Hepatocyte (in vitro differentiated cells): ENCODE measurements around the gene CFAP92. TPM values are rescaled to one million over a fixed set of nuclear protein-coding genes. Genes with fewer than 3 reads are reported as not detected.

Experiments used
- DNase-seq: peaks from one replicate; pipeline ENCODE4 v3.0.0-alpha.2; 2016; ENCODE audit warnings: low spot score
- H2AFZ ChIP-seq: fragments of 200-600 bp; sonication (generic); 2 replicates; pipeline ENCODE4 v1.6.0; 2016; ENCODE audit warnings: antibody characterized with exemption, mild to moderate bottlenecking
- H3K27ac ChIP-seq: fragments of 200-600 bp; sonication (generic); 2 replicates; pipeline ENCODE4 v1.5.1; 2016; ENCODE audit warnings: mild to moderate bottlenecking
- H3K27me3 ChIP-seq: fragments of 200-600 bp; sonication (generic); 2 replicates; pipeline ENCODE4 v1.6.1; 2016
- H3K36me3 ChIP-seq: fragments of 200-600 bp; sonication (generic); replicated peaks from 2 replicates; pipeline ENCODE4 v1.5.1; 2016; ENCODE audit warnings: low read depth; ENCODE audit not compliant: insufficient read depth
- H3K4me1 ChIP-seq: fragments of 200-600 bp; sonication (generic); 2 replicates; pipeline ENCODE4 v1.5.1; 2016; ENCODE audit warnings: mild to moderate bottlenecking, moderate library complexity; ENCODE audit not compliant: insufficient read depth
- H3K4me2 ChIP-seq: fragments of 200-600 bp; sonication (generic); 2 replicates; pipeline ENCODE4 v1.6.0; 2016
- H3K4me3 ChIP-seq: fragments of 200-600 bp; sonication (generic); 2 replicates; pipeline ENCODE4 v1.5.1; 2016; ENCODE audit warnings: mild to moderate bottlenecking
- H3K79me2 ChIP-seq: fragments of 200-600 bp; sonication (generic); 2 replicates; pipeline ENCODE4 v1.6.0; 2017; ENCODE audit warnings: mild to moderate bottlenecking
- H3K9me2 ChIP-seq: fragments of 200-600 bp; sonication (generic); replicated peaks from 2 replicates; pipeline ENCODE4 v1.6.0; 2017; ENCODE audit warnings: mild to moderate bottlenecking; ENCODE audit not compliant: insufficient read depth
- H3K9me3 ChIP-seq: fragments of 200-600 bp; sonication (generic); 2 replicates; pipeline ENCODE4 v1.5.1; 2016; ENCODE audit warnings: low read depth, mild to moderate bottlenecking
- H4K20me1 ChIP-seq: fragments of 200-600 bp; sonication (generic); 2 replicates; pipeline ENCODE4 v1.6.0; 2016; ENCODE audit warnings: mild to moderate bottlenecking; ENCODE audit not compliant: insufficient read depth, poor library complexity, severe bottlenecking
- EZH2 ChIP-seq: fragments of 200-600 bp; sonication (generic); IDR thresholded peaks from 2 replicates; pipeline ENCODE4 v1.6.1; 2016; ENCODE audit warnings: antibody characterized with exemption, mild to moderate bottlenecking, borderline replicate concordance
- EZH2phosphoT487 ChIP-seq: fragments of 200-600 bp; sonication (generic); IDR thresholded peaks from one replicate; pipeline ENCODE4 v1.6.1; 2018; ENCODE audit warnings: antibody characterized with exemption, mild to moderate bottlenecking, low read depth, moderate library complexity; ENCODE audit not compliant: unreplicated experiment, severe bottlenecking
- WGBS: methylation state at CpG from one replicate; pipeline ENCODE4 v1.1.6; 2016; ENCODE audit warnings: low lambda C conversion rate; ENCODE audit errors: missing lambda C conversion rate; 5-methylcytosine and 5-hydroxymethylcytosine counted together
- polyA plus RNA-seq: library from polyadenylated mRNA; unstranded; fragments of >200 nt; fragmentation: Nextera tagmentation; extraction: Ambion mirVana; gene quantifications from 2 replicates; pipeline ENCODE4 v1.2.1, GENCODE V29; 2016
- total RNA-seq: library from RNA; depleted of rRNA; stranded (reverse); fragments of >200 nt; gene quantifications from 2 replicates; pipeline ENCODE4 v1.2.3, GENCODE V29; 2014
- TF ChIP-seq, protein P1 (sequence below): fragments of 200-600 bp; sonication (generic); IDR thresholded peaks from 2 replicates; pipeline ENCODE4 v1.5.1; 2016; ENCODE audit warnings: antibody characterized with exemption, mild to moderate bottlenecking; ENCODE audit not compliant: poor library complexity

The CFAP92 gene
- total and polyA plus RNA-seq, 2 experiments from 2014 or later, result 0.17 to 0.35 TPM

DNA sequence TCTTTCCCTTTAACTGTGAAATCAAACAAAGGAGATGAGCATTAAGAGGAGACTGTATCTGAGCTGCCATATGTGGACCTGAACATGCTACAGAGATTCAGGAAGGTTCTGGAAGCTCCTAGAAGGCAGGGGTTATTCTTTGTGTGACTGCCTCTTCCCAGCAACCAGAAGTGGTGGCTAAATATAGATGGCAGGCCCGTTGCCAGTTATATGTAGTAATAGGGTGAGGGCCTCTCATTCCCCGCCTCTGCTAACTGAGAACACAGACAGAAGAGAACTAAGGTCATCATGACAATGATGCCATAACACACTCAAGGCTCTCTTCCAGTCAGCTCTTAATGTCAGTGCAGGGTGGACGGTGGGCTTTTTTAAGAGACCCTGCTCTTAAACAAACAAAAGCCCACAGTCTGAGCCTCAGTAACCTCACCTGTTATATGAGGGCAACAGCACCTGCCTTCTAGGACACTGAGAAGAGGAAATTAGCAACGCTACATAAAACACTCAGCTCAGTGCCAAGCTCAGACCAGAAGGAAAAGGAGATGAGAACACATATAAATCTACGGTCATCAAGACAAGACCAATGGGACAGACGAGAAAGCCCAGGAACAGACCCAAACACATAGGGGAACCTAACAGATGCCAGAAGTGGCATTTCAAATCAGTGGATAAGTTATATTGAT is 22.3 kb downstream of the CFAP92 start:
- Histone ChIP-seq H3K36me3 (no peaks in the 10 kb centered on the region), H3K4me2 (no peak overlapping the region), H3K9me3 (no peaks in the 10 kb centered on the region), H3K4me1 (peaks cover 4% of the 10 kb centered on the region), H3K27me3 (no peaks in the 10 kb centered on the region), H3K9me2 (no peaks in the 10 kb centered on the region), H3K27ac (peak overlapping the region; percentile 56), H4K20me1 (no peaks in the 10 kb centered on the region), H3K79me2 (no peaks in the 10 kb centered on the region), H3K4me3 (no peak overlapping the region), H2AFZ (no peak overlapping the region)
- TF ChIP-seq EZH2 (no peak), EZH2phosphoT487 (no peak)
- TF ChIP-seq, protein P1, sequence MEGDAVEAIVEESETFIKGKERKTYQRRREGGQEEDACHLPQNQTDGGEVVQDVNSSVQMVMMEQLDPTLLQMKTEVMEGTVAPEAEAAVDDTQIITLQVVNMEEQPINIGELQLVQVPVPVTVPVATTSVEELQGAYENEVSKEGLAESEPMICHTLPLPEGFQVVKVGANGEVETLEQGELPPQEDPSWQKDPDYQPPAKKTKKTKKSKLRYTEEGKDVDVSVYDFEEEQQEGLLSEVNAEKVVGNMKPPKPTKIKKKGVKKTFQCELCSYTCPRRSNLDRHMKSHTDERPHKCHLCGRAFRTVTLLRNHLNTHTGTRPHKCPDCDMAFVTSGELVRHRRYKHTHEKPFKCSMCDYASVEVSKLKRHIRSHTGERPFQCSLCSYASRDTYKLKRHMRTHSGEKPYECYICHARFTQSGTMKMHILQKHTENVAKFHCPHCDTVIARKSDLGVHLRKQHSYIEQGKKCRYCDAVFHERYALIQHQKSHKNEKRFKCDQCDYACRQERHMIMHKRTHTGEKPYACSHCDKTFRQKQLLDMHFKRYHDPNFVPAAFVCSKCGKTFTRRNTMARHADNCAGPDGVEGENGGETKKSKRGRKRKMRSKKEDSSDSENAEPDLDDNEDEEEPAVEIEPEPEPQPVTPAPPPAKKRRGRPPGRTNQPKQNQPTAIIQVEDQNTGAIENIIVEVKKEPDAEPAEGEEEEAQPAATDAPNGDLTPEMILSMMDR, result no peak
- DNase-seq, result peak; percentile 50
- WGBS, result 77% methylated on average over 6 of the region's 6 CpGs

DNA sequence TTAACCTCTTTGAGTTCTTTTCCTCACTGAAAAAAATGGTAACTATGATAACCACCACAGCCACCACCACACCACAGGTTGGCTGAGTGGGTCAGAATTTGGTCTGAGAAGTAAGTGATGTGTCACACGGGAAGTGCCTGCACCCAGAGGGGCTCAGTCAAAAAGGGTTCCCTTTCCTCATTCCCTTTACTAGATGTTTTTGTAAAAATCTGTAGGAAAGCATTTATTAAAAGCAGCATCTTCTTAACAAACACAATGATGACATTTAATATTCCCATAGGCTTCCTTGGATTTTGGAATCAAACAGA is 23.2 kb downstream of the CFAP92 start:
- no peak for DNase-seq
- peak overlapping the region; percentile 56 for H3K27ac ChIP-seq
- H4K20me1 ChIP-seq, result no peaks in the 10 kb centered on the region
- 79% methylated on average over 1 of the region's 1 CpG for WGBS
- H3K4me2 ChIP-seq, result no peak overlapping the region
- no peak overlapping the region for H3K4me3 ChIP-seq
- no peak for TF ChIP-seq EZH2
- no peaks in the 10 kb centered on the region for H3K9me3 ChIP-seq
- H3K36me3 ChIP-seq, result no peaks in the 10 kb centered on the region
- H3K9me2 ChIP-seq, result no peaks in the 10 kb centered on the region
- H3K27me3 ChIP-seq, result no peaks in the 10 kb centered on the region
- no peak overlapping the region for H2AFZ ChIP-seq
- H3K79me2 ChIP-seq, result no peaks in the 10 kb centered on the region
- peaks cover 4% of the 10 kb centered on the region for H3K4me1 ChIP-seq

DNA sequence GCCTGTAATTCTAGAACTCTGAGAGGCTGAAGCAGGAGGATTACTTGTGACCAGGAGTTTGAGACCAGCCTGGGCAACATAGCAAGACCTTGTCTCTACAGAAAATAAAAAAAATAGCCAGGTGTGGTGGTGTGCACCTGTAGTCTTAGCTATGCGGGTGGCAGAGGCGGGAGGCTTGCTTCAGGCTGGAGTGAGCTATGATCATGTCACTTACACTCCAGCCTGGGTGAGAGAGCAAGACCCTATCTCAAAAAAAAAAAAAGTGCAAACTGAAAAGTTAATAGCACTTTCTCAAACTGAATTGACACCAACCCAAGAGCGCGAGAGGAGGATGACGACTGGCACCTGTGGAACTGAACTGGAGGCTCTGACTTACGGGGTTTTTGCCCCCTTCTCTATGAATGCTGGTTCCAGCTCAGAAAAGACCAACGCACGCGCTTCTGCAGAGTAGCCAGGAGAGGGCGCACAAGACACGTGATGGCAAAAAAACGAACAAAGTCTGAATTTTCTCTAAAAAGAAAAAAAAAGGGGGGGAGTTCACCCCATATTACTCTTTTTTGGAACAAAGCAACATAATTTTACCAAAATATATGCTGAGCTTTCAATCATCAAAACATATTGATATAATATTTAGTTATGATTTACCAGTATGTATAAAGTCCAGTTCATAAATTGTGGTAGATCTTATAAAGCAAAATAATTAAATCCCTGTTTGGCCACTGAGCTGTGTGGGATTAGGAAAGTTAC is 23.7 kb downstream of the CFAP92 start:
- peak; percentile 74 for DNase-seq
- Histone ChIP-seq H4K20me1 (no peaks in the 10 kb centered on the region), H3K9me2 (no peaks in the 10 kb centered on the region), H3K4me2 (no peak overlapping the region), H3K36me3 (no peaks in the 10 kb centered on the region), H2AFZ (no peak overlapping the region), H3K4me3 (no peak overlapping the region), H3K79me2 (no peaks in the 10 kb centered on the region), H3K27me3 (no peaks in the 10 kb centered on the region), H3K4me1 (peaks cover 4% of the 10 kb centered on the region), H3K27ac (no peak overlapping the region), H3K9me3 (no peaks in the 10 kb centered on the region)
- 16% methylated on average over 12 of the region's 12 CpGs for WGBS
- TF ChIP-seq EZH2phosphoT487, result no peak
- TF ChIP-seq EZH2, result no peak
- TF ChIP-seq, protein P1, result peak; percentile 92

DNA sequence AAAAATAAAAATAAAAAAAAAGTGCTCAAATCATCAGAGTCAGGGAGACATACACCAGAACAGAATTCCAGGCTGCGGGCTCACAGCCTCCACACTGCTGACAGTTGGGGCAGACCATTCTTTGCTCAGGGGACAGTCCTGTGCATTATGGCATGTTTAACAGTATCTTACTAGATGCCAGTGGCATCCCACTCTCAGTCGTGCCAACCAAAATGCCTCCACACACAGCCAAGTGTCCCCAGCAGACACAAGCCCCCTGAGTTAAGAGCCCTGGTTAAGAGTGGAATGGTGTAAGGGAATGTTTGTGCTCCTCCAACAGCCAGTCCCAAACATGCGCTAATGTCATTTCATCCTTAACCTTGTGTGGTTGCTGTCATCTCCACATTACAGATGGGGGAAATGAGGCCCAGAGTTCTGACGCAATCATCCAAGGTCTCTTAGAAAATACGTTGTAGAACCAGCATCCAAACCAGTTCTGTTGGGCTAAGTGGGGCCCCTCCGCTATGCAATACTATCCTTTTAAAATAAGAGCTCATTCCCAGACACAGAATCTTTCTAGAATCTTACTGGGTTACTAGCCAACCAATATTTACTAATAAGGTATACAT is 26.0 kb downstream of the CFAP92 start:
- H3K4me3 ChIP-seq, result no peak overlapping the region
- H3K4me2 ChIP-seq, result no peak overlapping the region
- WGBS, result 80% methylated on average over 6 of the region's 6 CpGs
- no peak overlapping the region for H2AFZ ChIP-seq
- H3K27me3 ChIP-seq, result no peaks in the 10 kb centered on the region
- no peaks in the 10 kb centered on the region for H3K36me3 ChIP-seq
- peak; percentile 42 for DNase-seq
- no peaks in the 10 kb centered on the region for H4K20me1 ChIP-seq
- no peaks in the 10 kb centered on the region for H3K79me2 ChIP-seq
- H3K27ac ChIP-seq, result peak overlapping the region; percentile 81
- peaks cover 4% of the 10 kb centered on the region for H3K4me1 ChIP-seq
- H3K9me3 ChIP-seq, result no peaks in the 10 kb centered on the region
- H3K9me2 ChIP-seq, result no peaks in the 10 kb centered on the region
- no peak for TF ChIP-seq EZH2phosphoT487
- no peak for TF ChIP-seq EZH2
- TF ChIP-seq, protein P1, result no peak
